HCT116 (cell line): ENCODE measurements around the gene KLF16. TPM values are rescaled to one million over a fixed set of nuclear protein-coding genes. Genes with fewer than 3 reads are reported as not detected.

Experiments used
- ATAC-seq: fragments of 200-7000 bp; cut with Tn5 transposase; 2 replicates; pipeline ENCODE4 v1.9.1; 2020; ENCODE audit warnings: mild to moderate bottlenecking, moderate library complexity
- BruUV-seq: library from RNA; stranded (reverse); fragments of 400-500 nt; replicated peaks from 2 replicates; lab custom pipeline; 2021; lab: Mats Ljungman, UMichigan
- CTCF ChIA-PET: fragments of 300-600 bp; sonication (Branson Sonifier 250); formaldehyde crosslinking; loops from one replicate; lab custom pipeline; 2021; ENCODE audit warnings: antibody characterized with exemption; lab: Charles Lee
- POLR2A ChIA-PET: fragments of 300-600, 350-600 bp; sonication (Branson Sonifier 250); formaldehyde crosslinking; loops from one replicate; lab custom pipeline; 2021; ENCODE audit warnings: antibody characterized with exemption; lab: Charles Lee
- RAD21 ChIA-PET, 2 experiments: fragments of 300-600 bp; sonication (Branson Sonifier 250); formaldehyde crosslinking; loops; one replicate each; lab custom pipeline; 2023; ENCODE audit warnings: low total read pairs in 2 of 2; ENCODE audit not compliant: uncharacterized antibody in 2 of 2, unreplicated experiment in 2 of 2, low non-redundant PET in 1 of 2; lab: Charles Lee
- DNase-seq: peaks from one replicate; pipeline ENCODE4 v3.0.0-alpha.2; 2010; ENCODE audit warnings: low read depth, low spot score
- H2AFZ ChIP-seq: fragments of 200-600 bp; shearing (Covaris generic), sonication (generic); 2 replicates; pipeline ENCODE4 v1.6.1; 2017; ENCODE audit warnings: low read depth, mixed run types, mixed read lengths, antibody characterized with exemption, low read length; ENCODE audit not compliant: poor library complexity, severe bottlenecking
- H3K27ac ChIP-seq: 2 replicates; pipeline ENCODE4 v1.5.1; 2012; ENCODE audit warnings: low read depth, low read length
- H3K27me3 ChIP-seq: fragments of 200-600 bp; sonication (generic); 2 replicates; pipeline ENCODE4 v1.6.1; 2016; ENCODE audit warnings: mixed run types, low read length, mixed read lengths; ENCODE audit not compliant: insufficient read depth
- H3K36me3 ChIP-seq, 2 experiments: fragments of 200-500 bp in 1 of 2; fragments of 200-600 bp in 1 of 2; sonication (Bioruptor generic) in 1 of 2; sonication (generic) in 1 of 2; 2 replicates each; pipeline versions ENCODE4 v1.5.1 to v1.6.1; 2014 to 2016; ENCODE audit warnings: low read length in 2 of 2, inconsistent platforms in 1 of 2, mixed read lengths in 1 of 2, mixed run types in 1 of 2; ENCODE audit not compliant: insufficient read depth in 2 of 2, control insufficient read depth in 1 of 2
- H3K4me1 ChIP-seq, 2 experiments: fragments of 200-600 bp in 1 of 2; sonication (generic) in 1 of 2; 2 replicates each; pipeline versions ENCODE4 v1.5.1 to v1.6.1; 2012 to 2017; ENCODE audit warnings: low read length in 2 of 2, inconsistent platforms in 1 of 2, mild to moderate bottlenecking in 1 of 2, mixed read lengths in 1 of 2, mixed run types in 1 of 2, moderate library complexity in 1 of 2; ENCODE audit not compliant: insufficient read depth in 2 of 2, control insufficient read depth in 1 of 2
- H3K4me2 ChIP-seq: fragments of 200-600 bp; sonication (generic); 2 replicates; pipeline ENCODE4 v1.6.1; 2017; ENCODE audit warnings: mixed run types, low read length, mixed read lengths
- H3K4me3 ChIP-seq, 2 experiments: fragments of 200-600 bp in 1 of 2; sonication (generic) in 1 of 2; replicated peaks in 1 of 2; 2 replicates each; pipeline ENCODE4 v1.5.1; 2011 to 2016; ENCODE audit warnings: low read length in 2 of 2, control low read depth in 1 of 2, low read depth in 1 of 2, mild to moderate bottlenecking in 1 of 2, mixed read lengths in 1 of 2, mixed run types in 1 of 2
- H3K79me2 ChIP-seq: fragments of 200-600 bp; sonication (generic); 2 replicates; pipeline ENCODE4 v1.6.1; 2017; ENCODE audit warnings: mild to moderate bottlenecking, mixed run types, low read length, moderate library complexity, mixed read lengths; ENCODE audit not compliant: insufficient read depth
- H3K9ac ChIP-seq: fragments of 200-600 bp; sonication (generic); 2 replicates; pipeline ENCODE4 v1.6.1; 2016; ENCODE audit warnings: low read length, mixed read lengths
- H3K9me2 ChIP-seq: fragments of 200-600 bp; sonication (generic), shearing (Covaris generic); 2 replicates; pipeline ENCODE4 v1.6.1; 2017; ENCODE audit warnings: mixed run types, mild to moderate bottlenecking, moderate library complexity; ENCODE audit not compliant: insufficient read depth
- H3K9me3 ChIP-seq, 2 experiments: fragments of 200-500 bp in 1 of 2; fragments of 200-600 bp in 1 of 2; sonication (Bioruptor generic) in 1 of 2; sonication (generic) in 1 of 2; 2 replicates each; pipeline ENCODE4 v1.6.1; 2014 to 2017; ENCODE audit warnings: low read length in 2 of 2, mixed read lengths in 2 of 2, inconsistent platforms in 1 of 2, low read depth in 1 of 2, mild to moderate bottlenecking in 1 of 2, mixed run types in 1 of 2, moderate library complexity in 1 of 2; ENCODE audit not compliant: control insufficient read depth in 1 of 2, insufficient read depth in 1 of 2
- H4K20me1 ChIP-seq: fragments of 200-600 bp; sonication (generic), shearing (Covaris generic); 2 replicates; pipeline ENCODE4 v1.6.1; 2017; ENCODE audit warnings: mixed run types, mild to moderate bottlenecking, moderate library complexity; ENCODE audit not compliant: insufficient read depth
- EZH2 ChIP-seq: fragments of 200-600 bp; sonication (generic); IDR thresholded peaks from 2 replicates; pipeline ENCODE4 v1.6.1; 2017; ENCODE audit warnings: antibody characterized with exemption, mixed run types
- JUND ChIP-seq: IDR thresholded peaks from 2 replicates; pipeline ENCODE4 v1.6.1; 2012
- POLR2AphosphoS5 ChIP-seq: IDR thresholded peaks from 2 replicates; pipeline ENCODE4 v1.6.1; 2011; ENCODE audit warnings: mild to moderate bottlenecking, low read depth, low read length, moderate library complexity
- SIN3A ChIP-seq: IDR thresholded peaks from 2 replicates; pipeline ENCODE4 v1.6.1; 2012; ENCODE audit warnings: low read depth
- SP1 ChIP-seq: IDR thresholded peaks from 2 replicates; pipeline ENCODE4 v1.6.1; 2012; ENCODE audit warnings: low read depth
- SRF ChIP-seq: IDR thresholded peaks from 2 replicates; pipeline ENCODE4 v1.6.1; 2012; ENCODE audit warnings: low read depth
- TCF7L2 ChIP-seq: IDR thresholded peaks from 2 replicates; pipeline ENCODE4 v1.7.0; 2011; ENCODE audit warnings: borderline replicate concordance, inconsistent platforms; ENCODE audit not compliant: insufficient read depth, insufficient read length; ENCODE audit errors: extremely low read depth
- YY1 ChIP-seq: IDR thresholded peaks from 2 replicates; pipeline ENCODE4 v1.6.1; 2011; ENCODE audit warnings: low read length, low read depth, moderate library complexity, mild to moderate bottlenecking; ENCODE audit not compliant: insufficient replicate concordance; ENCODE audit errors: extremely low read depth
- ZFX ChIP-seq: fragments of 450-650 bp; IDR thresholded peaks from 2 replicates; pipeline ENCODE4 v1.6.1; 2017
- ZNF274 ChIP-seq: fragments of 200-500 bp; sonication (Bioruptor generic); IDR thresholded peaks from 2 replicates; pipeline ENCODE4 v1.6.1; 2014; ENCODE audit warnings: mild to moderate bottlenecking, low read depth, low read length, inconsistent platforms
- intact Hi-C: fragments of 100-400 bp; cut with micrococcal nuclease; formaldehyde crosslinking; loops from 2 replicates; pipeline ENCODE4 v1.10.0; 2022
- total RNA-seq: library from RNA; stranded (reverse); gene quantifications from one replicate; pipeline ENCODE4 v1.2.1, GENCODE V29; 2021; ENCODE audit not compliant: unreplicated experiment
- TF ChIP-seq, protein P1 (sequence below): IDR thresholded peaks from 2 replicates; pipeline ENCODE4 v1.6.1; 2012
- TF ChIP-seq, protein P2 (sequence below): IDR thresholded peaks from 2 replicates; pipeline ENCODE4 v1.6.1; 2012; ENCODE audit warnings: low read depth

Gene KLF16
- total RNA-seq, 1 experiment from 2014 or later = 64.3 TPM

- Histone ChIP-seq H3K27me3 (no peaks in the 10 kb centered on the region), H3K4me2 (no peak overlapping the region), H3K4me1 (peaks cover 4 to 7% of the 10 kb centered on the region in 2 experiments; a peak in 3 of 4 replicates), H3K9ac (no peak overlapping the region), H3K9me3 (no peaks in the 10 kb centered on the region), H3K27ac (no peak overlapping the region), H2AFZ (no peak overlapping the region), H3K79me2 (peaks cover 32% of the 10 kb centered on the region), H3K4me3 (no peak overlapping the region), H3K36me3 (peaks cover 6 to 18% of the 10 kb centered on the region in 2 experiments; a peak in 3 of 4 replicates), H4K20me1 (no peaks in the 10 kb centered on the region), H3K9me2 (no peaks in the 10 kb centered on the region)
- CTCF ChIA-PET = interaction anchor here (1.5 to 2.3 kb wide), 2 partner anchors 11 to 28 kb away, joined by 3 to 33 read pairs; no protein-coding TSS in a partner anchor
- no peak for ATAC-seq
- no peak for TF ChIP-seq TCF7L2
- TF ChIP-seq, protein P1, sequence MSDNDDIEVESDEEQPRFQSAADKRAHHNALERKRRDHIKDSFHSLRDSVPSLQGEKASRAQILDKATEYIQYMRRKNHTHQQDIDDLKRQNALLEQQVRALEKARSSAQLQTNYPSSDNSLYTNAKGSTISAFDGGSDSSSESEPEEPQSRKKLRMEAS = no peak
- no peak for TF ChIP-seq EZH2
- no peak for TF ChIP-seq ZNF274
- TF ChIP-seq ZFX = no peak
- no peak for TF ChIP-seq YY1
- no peak for TF ChIP-seq POLR2AphosphoS5
- TF ChIP-seq SIN3A = no peak
- TF ChIP-seq SP1 = no peak
- TF ChIP-seq, protein P2, sequence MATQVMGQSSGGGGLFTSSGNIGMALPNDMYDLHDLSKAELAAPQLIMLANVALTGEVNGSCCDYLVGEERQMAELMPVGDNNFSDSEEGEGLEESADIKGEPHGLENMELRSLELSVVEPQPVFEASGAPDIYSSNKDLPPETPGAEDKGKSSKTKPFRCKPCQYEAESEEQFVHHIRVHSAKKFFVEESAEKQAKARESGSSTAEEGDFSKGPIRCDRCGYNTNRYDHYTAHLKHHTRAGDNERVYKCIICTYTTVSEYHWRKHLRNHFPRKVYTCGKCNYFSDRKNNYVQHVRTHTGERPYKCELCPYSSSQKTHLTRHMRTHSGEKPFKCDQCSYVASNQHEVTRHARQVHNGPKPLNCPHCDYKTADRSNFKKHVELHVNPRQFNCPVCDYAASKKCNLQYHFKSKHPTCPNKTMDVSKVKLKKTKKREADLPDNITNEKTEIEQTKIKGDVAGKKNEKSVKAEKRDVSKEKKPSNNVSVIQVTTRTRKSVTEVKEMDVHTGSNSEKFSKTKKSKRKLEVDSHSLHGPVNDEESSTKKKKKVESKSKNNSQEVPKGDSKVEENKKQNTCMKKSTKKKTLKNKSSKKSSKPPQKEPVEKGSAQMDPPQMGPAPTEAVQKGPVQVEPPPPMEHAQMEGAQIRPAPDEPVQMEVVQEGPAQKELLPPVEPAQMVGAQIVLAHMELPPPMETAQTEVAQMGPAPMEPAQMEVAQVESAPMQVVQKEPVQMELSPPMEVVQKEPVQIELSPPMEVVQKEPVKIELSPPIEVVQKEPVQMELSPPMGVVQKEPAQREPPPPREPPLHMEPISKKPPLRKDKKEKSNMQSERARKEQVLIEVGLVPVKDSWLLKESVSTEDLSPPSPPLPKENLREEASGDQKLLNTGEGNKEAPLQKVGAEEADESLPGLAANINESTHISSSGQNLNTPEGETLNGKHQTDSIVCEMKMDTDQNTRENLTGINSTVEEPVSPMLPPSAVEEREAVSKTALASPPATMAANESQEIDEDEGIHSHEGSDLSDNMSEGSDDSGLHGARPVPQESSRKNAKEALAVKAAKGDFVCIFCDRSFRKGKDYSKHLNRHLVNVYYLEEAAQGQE = no peak
- no peak for TF ChIP-seq JUND
- no peak for TF ChIP-seq SRF
- no peak for DNase-seq
- RAD21 ChIA-PET = no interaction called here
- POLR2A ChIA-PET = no interaction called here
- intact Hi-C loops = no loop called here
- no TSS peak for BruUV-seq
Observed at GRCh38 chr19:1827566-1828278, 35.7 kb downstream of the KLF16 start.
